Body of pancreas (tissue), 4 donors: Measurements from ENCODE around the gene TSC22D2.

Experiments
- POLR2A ChIP-seq, 3 donors: fragments of 450-650 bp; IDR thresholded peaks; one replicate each; pipeline ENCODE4 v1.6.1; 2016; ENCODE audit warnings: antibody characterized with exemption in 3 of 3, mild to moderate bottlenecking in 2 of 3
- TF ChIP-seq, protein P1 (sequence below), 7 experiments: fragments of 450-650 bp in 4 of 7; fragments of 200-600 bp in 3 of 7; sonication (generic) in 3 of 7; IDR thresholded peaks; one replicate each; pipeline ENCODE4 v1.5.1; 2016 to 2019; ENCODE audit warnings: antibody characterized with exemption in 7 of 7

DNA sequence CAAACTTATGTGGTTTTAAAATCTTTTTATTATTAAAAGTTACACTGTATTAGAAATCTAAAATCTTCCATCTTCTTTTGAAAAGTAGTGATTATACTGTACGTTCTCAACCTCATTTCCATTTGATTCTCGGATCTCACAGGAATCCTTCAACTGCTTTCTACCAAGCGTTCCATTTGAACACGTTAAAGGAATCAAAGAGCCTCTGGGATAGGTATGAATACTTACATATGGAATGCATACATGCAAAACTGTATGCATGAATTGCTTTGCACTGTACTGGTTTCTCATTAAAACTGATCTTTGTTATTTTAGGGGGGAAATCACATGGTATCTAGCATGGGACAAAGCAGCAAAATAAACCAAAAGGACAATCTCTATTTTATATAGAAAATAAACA is 14.8 kb downstream of the TSC22D2 start:
- TF ChIP-seq POLR2A (IDR thresholded peaks at IDR 0.05) = no peak
- TF ChIP-seq, protein P1, sequence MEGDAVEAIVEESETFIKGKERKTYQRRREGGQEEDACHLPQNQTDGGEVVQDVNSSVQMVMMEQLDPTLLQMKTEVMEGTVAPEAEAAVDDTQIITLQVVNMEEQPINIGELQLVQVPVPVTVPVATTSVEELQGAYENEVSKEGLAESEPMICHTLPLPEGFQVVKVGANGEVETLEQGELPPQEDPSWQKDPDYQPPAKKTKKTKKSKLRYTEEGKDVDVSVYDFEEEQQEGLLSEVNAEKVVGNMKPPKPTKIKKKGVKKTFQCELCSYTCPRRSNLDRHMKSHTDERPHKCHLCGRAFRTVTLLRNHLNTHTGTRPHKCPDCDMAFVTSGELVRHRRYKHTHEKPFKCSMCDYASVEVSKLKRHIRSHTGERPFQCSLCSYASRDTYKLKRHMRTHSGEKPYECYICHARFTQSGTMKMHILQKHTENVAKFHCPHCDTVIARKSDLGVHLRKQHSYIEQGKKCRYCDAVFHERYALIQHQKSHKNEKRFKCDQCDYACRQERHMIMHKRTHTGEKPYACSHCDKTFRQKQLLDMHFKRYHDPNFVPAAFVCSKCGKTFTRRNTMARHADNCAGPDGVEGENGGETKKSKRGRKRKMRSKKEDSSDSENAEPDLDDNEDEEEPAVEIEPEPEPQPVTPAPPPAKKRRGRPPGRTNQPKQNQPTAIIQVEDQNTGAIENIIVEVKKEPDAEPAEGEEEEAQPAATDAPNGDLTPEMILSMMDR (IDR thresholded peaks at IDR 0.05) = no peak
